GM12878 (cell line): ENCODE measurements around the gene OGFRL1. TPM values are rescaled to one million over a fixed set of nuclear protein-coding genes. Genes with fewer than 3 reads are reported as not detected.

Source experiments
- KLF5 ChIP-seq: fragments of 450-650 bp; IDR thresholded peaks from 2 replicates; pipeline ENCODE4 v1.6.1; 2014; ENCODE audit warnings: mild to moderate bottlenecking; ENCODE audit not compliant: partially characterized antibody
- SUZ12 ChIP-seq: fragments of 200-600 bp; sonication (generic); IDR thresholded peaks from one replicate; pipeline ENCODE4 v1.6.1; 2018; ENCODE audit warnings: antibody characterized with exemption, mild to moderate bottlenecking; ENCODE audit not compliant: unreplicated experiment
- polyA plus RNA-seq, 11 experiments: library from polyadenylated mRNA; depleted of rRNA in 4 of 11; unstranded in 6 of 11; stranded (reverse) in 5 of 11; fragments of >200 nt; fragmentation: Nextera tagmentation in 4 of 11; fragmentation: Illumina TruSeq in 1 of 11; extraction: Ambion mirVana in 4 of 11; extraction: Trizol in 1 of 11; gene quantifications; 1 replicate in 1 of 11; 2 replicates in 10 of 11; pipeline versions ENCODE4 v1.2.1 to v1.2.3, GENCODE V29; 2011 to 2016; ENCODE audit warnings: inconsistent platforms in 2 of 11, missing spikeins in 2 of 11, low read depth in 1 of 11
- total RNA-seq, 4 experiments: library from RNA; depleted of rRNA in 3 of 4; stranded (reverse); fragments of >200 nt in 3 of 4; fragmentation: Illumina TruSeq in 1 of 4; extraction: Trizol in 1 of 4; gene quantifications; 2 replicates each; pipeline versions ENCODE4 v1.2.1 to v1.2.3, GENCODE V29; 2013 to 2021
- TF ChIP-seq, protein P1 (sequence below): IDR thresholded peaks from 2 replicates; pipeline ENCODE4 v1.6.1; 2012; ENCODE audit warnings: low read depth, low read length, improper control_type of control experiment
- TF ChIP-seq, protein P2 (sequence below): IDR thresholded peaks from 2 replicates; pipeline ENCODE4 v1.6.1; 2012; ENCODE audit warnings: low read length, inconsistent platforms
- TF ChIP-seq, protein P3 (sequence below), 3 experiments: IDR thresholded peaks in 2 of 3; conservative IDR thresholded peaks in 1 of 3; 2 replicates each; pipeline ENCODE4 v1.5.1; 2011; ENCODE audit warnings: low read depth in 3 of 3, low read length in 3 of 3, mild to moderate bottlenecking in 3 of 3, control low read depth in 2 of 3, moderate library complexity in 2 of 3, inconsistent platforms in 1 of 3, mixed read lengths in 1 of 3; ENCODE audit not compliant: control insufficient read depth in 2 of 3, insufficient read depth in 1 of 3; ENCODE audit errors: extremely low read depth in 1 of 3
- TF ChIP-seq, protein P4 (sequence below): fragments of 450-650 bp; IDR thresholded peaks from 2 replicates; pipeline ENCODE4 v1.6.1; 2018; ENCODE audit warnings: borderline replicate concordance, mild to moderate bottlenecking; ENCODE audit not compliant: partially characterized antibody

OGFRL1 gene
- total and polyA plus RNA-seq, 10 of the 15 experiments (the other 5 are each of a cell fraction or from before 2014, with no cell fraction given) = 0.24 to 5.8 (median 2.3) TPM

DNA sequence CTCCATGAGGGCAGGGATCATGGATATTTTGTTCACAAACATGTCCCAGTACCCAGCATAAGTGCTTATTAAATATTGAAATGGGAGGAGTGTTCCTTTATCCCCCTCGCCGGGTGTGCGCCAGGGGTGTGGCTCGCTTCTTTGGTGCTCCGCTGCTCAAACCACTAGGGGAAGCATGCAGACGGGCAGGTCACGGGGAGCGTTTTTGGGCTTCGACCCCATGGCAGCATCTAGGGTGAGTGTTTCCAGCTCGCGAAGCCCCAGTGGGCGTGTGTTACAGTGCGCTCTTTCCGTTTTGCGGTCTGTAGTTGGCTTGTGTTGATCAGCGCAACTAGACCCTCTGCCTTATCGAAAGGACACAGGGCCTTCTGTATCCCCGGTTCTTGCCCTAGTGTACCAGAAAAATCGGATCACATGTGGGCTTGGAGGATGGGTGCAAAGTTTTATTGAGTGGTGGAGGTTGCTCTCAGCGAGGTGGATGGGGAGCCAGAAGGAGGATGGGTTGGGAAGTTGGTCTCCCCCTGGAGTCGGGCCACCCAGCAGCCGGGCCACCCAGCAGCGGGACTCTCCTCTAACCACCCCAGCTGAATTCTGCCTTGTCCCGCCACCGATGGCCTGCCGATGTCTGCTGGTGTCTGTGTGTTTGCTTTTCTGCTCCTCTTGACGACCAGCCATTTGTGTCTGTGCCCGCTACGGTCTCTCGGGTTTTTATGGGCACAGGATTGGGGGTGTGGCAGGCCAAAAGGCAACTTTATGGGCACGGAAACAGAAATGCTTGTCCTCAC is 43.2 kb upstream of the OGFRL1 start (continued):
- TF ChIP-seq, protein P1, sequence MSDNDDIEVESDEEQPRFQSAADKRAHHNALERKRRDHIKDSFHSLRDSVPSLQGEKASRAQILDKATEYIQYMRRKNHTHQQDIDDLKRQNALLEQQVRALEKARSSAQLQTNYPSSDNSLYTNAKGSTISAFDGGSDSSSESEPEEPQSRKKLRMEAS = no peak
- TF ChIP-seq, protein P2, sequence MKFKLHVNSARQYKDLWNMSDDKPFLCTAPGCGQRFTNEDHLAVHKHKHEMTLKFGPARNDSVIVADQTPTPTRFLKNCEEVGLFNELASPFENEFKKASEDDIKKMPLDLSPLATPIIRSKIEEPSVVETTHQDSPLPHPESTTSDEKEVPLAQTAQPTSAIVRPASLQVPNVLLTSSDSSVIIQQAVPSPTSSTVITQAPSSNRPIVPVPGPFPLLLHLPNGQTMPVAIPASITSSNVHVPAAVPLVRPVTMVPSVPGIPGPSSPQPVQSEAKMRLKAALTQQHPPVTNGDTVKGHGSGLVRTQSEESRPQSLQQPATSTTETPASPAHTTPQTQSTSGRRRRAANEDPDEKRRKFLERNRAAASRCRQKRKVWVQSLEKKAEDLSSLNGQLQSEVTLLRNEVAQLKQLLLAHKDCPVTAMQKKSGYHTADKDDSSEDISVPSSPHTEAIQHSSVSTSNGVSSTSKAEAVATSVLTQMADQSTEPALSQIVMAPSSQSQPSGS = no peak
- TF ChIP-seq, protein P3, sequence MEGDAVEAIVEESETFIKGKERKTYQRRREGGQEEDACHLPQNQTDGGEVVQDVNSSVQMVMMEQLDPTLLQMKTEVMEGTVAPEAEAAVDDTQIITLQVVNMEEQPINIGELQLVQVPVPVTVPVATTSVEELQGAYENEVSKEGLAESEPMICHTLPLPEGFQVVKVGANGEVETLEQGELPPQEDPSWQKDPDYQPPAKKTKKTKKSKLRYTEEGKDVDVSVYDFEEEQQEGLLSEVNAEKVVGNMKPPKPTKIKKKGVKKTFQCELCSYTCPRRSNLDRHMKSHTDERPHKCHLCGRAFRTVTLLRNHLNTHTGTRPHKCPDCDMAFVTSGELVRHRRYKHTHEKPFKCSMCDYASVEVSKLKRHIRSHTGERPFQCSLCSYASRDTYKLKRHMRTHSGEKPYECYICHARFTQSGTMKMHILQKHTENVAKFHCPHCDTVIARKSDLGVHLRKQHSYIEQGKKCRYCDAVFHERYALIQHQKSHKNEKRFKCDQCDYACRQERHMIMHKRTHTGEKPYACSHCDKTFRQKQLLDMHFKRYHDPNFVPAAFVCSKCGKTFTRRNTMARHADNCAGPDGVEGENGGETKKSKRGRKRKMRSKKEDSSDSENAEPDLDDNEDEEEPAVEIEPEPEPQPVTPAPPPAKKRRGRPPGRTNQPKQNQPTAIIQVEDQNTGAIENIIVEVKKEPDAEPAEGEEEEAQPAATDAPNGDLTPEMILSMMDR (IDR thresholded peaks at IDR 0.05 in 2 of 3, conservative IDR thresholded peaks at IDR 0.05 in 1 of 3; ENCODE audit: control insufficient read depth in 2 of 3, extremely low read depth in 1 of 3, insufficient read depth in 1 of 3, low read depth in 3 of 3, low read length in 3 of 3) = no peak
- TF ChIP-seq SUZ12 = no peak
- TF ChIP-seq KLF5 = no peak
- TF ChIP-seq, protein P4, sequence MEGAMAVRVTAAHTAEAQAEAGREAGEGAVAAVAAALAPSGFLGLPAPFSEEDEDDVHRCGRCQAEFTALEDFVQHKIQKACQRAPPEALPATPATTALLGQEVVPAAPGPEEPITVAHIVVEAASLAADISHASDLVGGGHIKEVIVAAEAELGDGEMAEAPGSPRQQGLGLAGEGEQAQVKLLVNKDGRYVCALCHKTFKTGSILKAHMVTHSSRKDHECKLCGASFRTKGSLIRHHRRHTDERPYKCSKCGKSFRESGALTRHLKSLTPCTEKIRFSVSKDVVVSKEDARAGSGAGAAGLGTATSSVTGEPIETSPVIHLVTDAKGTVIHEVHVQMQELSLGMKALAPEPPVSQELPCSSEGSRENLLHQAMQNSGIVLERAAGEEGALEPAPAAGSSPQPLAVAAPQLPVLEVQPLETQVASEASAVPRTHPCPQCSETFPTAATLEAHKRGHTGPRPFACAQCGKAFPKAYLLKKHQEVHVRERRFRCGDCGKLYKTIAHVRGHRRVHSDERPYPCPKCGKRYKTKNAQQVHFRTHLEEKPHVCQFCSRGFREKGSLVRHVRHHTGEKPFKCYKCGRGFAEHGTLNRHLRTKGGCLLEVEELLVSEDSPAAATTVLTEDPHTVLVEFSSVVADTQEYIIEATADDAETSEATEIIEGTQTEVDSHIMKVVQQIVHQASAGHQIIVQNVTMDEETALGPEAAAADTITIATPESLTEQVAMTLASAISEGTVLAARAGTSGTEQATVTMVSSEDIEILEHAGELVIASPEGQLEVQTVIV = no peak
